ENCODE measurements around the gene RAPGEF6. TPM values are rescaled to one million over a fixed set of nuclear protein-coding genes. Genes with fewer than 3 reads are reported as not detected.
"Not testable (repeated sequence)": the region's sequence is repeated elsewhere in the genome, so short reads cannot be mapped to it uniquely, and the experiment has no call there.

Gene RAPGEF6
- total RNA-seq, 1 donor from 2014 or later, result 12.5 TPM

GRCh38 chr5:131441184-131441583, 193.8 kb downstream of the RAPGEF6 start:
- DNase-seq (ENCODE audit: extremely low read depth, low read depth, low spot score), result no peak

GRCh38 chr5:131436081-131436480, 198.9 kb downstream of the RAPGEF6 start:
- DNase-seq (ENCODE audit: extremely low read depth, low read depth, low spot score), result no peak

GRCh38 chr5:131433109-131433508, 201.9 kb downstream of the RAPGEF6 start:
- DNase-seq (ENCODE audit: extremely low read depth, low read depth, low spot score), result no peak

- DNase-seq (ENCODE audit: extremely low read depth, low read depth, low spot score), result no peak
Measured at GRCh38 chr5:131431794-131432193, 203.2 kb downstream of the RAPGEF6 start.

- DNase-seq (ENCODE audit: extremely low read depth, low read depth, low spot score), result no peak
Measured at GRCh38 chr5:131430794-131431193, 204.2 kb downstream of the RAPGEF6 start.

- DNase-seq (ENCODE audit: extremely low read depth, low read depth, low spot score), result no peak
Measured at GRCh38 chr5:131426011-131426410, 209.0 kb downstream of the RAPGEF6 start.

- peak; percentile 4 for DNase-seq (ENCODE audit: extremely low read depth, low read depth, low spot score)
Measured at GRCh38 chr5:131423056-131423455, 212.0 kb downstream of the RAPGEF6 start.

GRCh38 chr5:131419877-131420276, 215.2 kb downstream of the RAPGEF6 start:
- no peak for DNase-seq (ENCODE audit: extremely low read depth, low read depth, low spot score)

- DNase-seq (ENCODE audit: extremely low read depth, low read depth, low spot score), result no peak
Measured at GRCh38 chr5:131418846-131419245, 216.2 kb downstream of the RAPGEF6 start.

GRCh38 chr5:131417240-131417869, 217.7 kb downstream of the RAPGEF6 start:
- peak; percentile 34 for DNase-seq (ENCODE audit: extremely low read depth, low read depth, low spot score)

- no peak for DNase-seq (ENCODE audit: extremely low read depth, low read depth, low spot score)
Measured at GRCh38 chr5:131416729-131417128, 218.3 kb downstream of the RAPGEF6 start.

GRCh38 chr5:131413605-131414559, 221.1 kb downstream of the RAPGEF6 start:
- DNase-seq (ENCODE audit: extremely low read depth, low read depth, low spot score), result no peak

- DNase-seq (ENCODE audit: extremely low read depth, low read depth, low spot score), result no peak
Measured at GRCh38 chr5:131406975-131407638, 227.9 kb downstream of the RAPGEF6 start.

GRCh38 chr5:131406076-131406475, 229.0 kb downstream of the RAPGEF6 start:
- no peak for DNase-seq (ENCODE audit: extremely low read depth, low read depth, low spot score)

- no peak for DNase-seq (ENCODE audit: extremely low read depth, low read depth, low spot score)
Measured at GRCh38 chr5:131405674-131406073, 229.4 kb downstream of the RAPGEF6 start.

- DNase-seq (ENCODE audit: extremely low read depth, low read depth, low spot score), result no peak
Measured at GRCh38 chr5:131400585-131400984, 234.4 kb downstream of the RAPGEF6 start.

- DNase-seq (ENCODE audit: extremely low read depth, low read depth, low spot score), result not testable (repeated sequence)
Measured at GRCh38 chr5:131399007-131399406, 236.0 kb downstream of the RAPGEF6 start.

GRCh38 chr5:131396630-131397273, 238.3 kb downstream of the RAPGEF6 start:
- DNase-seq (ENCODE audit: extremely low read depth, low read depth, low spot score), result no peak

GRCh38 chr5:131396015-131396414, 239.0 kb downstream of the RAPGEF6 start:
- DNase-seq (ENCODE audit: extremely low read depth, low read depth, low spot score), result no peak

GRCh38 chr5:131394128-131394527, 240.9 kb downstream of the RAPGEF6 start:
- no peak for DNase-seq (ENCODE audit: extremely low read depth, low read depth, low spot score)

GRCh38 chr5:131393498-131393968, 241.5 kb downstream of the RAPGEF6 start:
- DNase-seq (ENCODE audit: extremely low read depth, low read depth, low spot score), result no peak
